OCI-LY1 (cell line): ENCODE measurements around the gene AGFG1.

ENCODE experiments used
- H2AFZ ChIP-seq: fragments of 200-600 bp; sonication (generic), shearing (Covaris generic); 2 replicates; pipeline ENCODE4 v1.6.0; 2014; ENCODE audit warnings: antibody characterized with exemption, mild to moderate bottlenecking, low read length
- H3F3A ChIP-seq: fragments of 200-600 bp; sonication (generic), shearing (Covaris generic); 2 replicates; pipeline ENCODE4 v1.6.0; 2014; ENCODE audit warnings: mild to moderate bottlenecking, antibody characterized with exemption, low read length, moderate library complexity; ENCODE audit not compliant: insufficient read depth
- H3K27ac ChIP-seq: fragments of 200-600 bp; sonication (generic); 2 replicates; pipeline ENCODE4 v1.5.1; 2014; ENCODE audit warnings: low read length, mixed run types, mild to moderate bottlenecking, low read depth; ENCODE audit not compliant: poor library complexity, severe bottlenecking
- H3K27me3 ChIP-seq: fragments of 200-600 bp; sonication (generic); 2 replicates; pipeline ENCODE4 v1.6.0; 2014; ENCODE audit warnings: antibody characterized with exemption, mild to moderate bottlenecking, low read length, moderate library complexity; ENCODE audit not compliant: insufficient read depth
- H3K36me3 ChIP-seq: fragments of 200-600 bp; sonication (generic); 2 replicates; pipeline ENCODE4 v1.6.1; 2014; ENCODE audit warnings: mild to moderate bottlenecking, antibody characterized with exemption, low read length, moderate library complexity, mixed read lengths; ENCODE audit not compliant: insufficient read depth
- H3K4me1 ChIP-seq: fragments of 200-600 bp; sonication (generic); 2 replicates; pipeline ENCODE4 v1.5.1; 2014; ENCODE audit warnings: mild to moderate bottlenecking, low read length, moderate library complexity; ENCODE audit not compliant: insufficient read depth, severe bottlenecking
- H3K4me2 ChIP-seq: fragments of 200-600 bp; sonication (generic), shearing (Covaris generic); 2 replicates; pipeline ENCODE4 v1.6.1; 2014; ENCODE audit warnings: low read length
- H3K4me3 ChIP-seq: fragments of 200-600 bp; sonication (generic); 2 replicates; pipeline ENCODE4 v1.5.1; 2014; ENCODE audit warnings: low read length, low read depth, mild to moderate bottlenecking, mixed read lengths; ENCODE audit not compliant: poor library complexity, severe bottlenecking
- H3K79me2 ChIP-seq: fragments of 200-600 bp; shearing (Covaris generic); 2 replicates; pipeline ENCODE4 v1.6.1; 2016; ENCODE audit warnings: mixed run types, low read length, mixed read lengths; ENCODE audit not compliant: insufficient read depth
- H3K9ac ChIP-seq: fragments of 200-600 bp; sonication (generic), shearing (Covaris generic); 2 replicates; pipeline ENCODE4 v1.6.1; 2014; ENCODE audit warnings: mild to moderate bottlenecking, low read length, mixed read lengths
- H3K9me2 ChIP-seq: fragments of 200-600 bp; sonication (generic), shearing (Covaris generic); 2 replicates; pipeline ENCODE4 v1.6.1; 2014; ENCODE audit warnings: low read depth, mild to moderate bottlenecking, low read length, mixed read lengths
- H3K9me3 ChIP-seq: fragments of 200-600 bp; shearing (Covaris generic); 2 replicates; pipeline ENCODE4 v1.6.1; 2014; ENCODE audit warnings: low read length, mixed read lengths
- H4K20me1 ChIP-seq: fragments of 200-600 bp; sonication (generic), shearing (Covaris generic); 2 replicates; pipeline ENCODE4 v1.6.0; 2016; ENCODE audit warnings: mild to moderate bottlenecking, low read length; ENCODE audit not compliant: insufficient read depth
- CTCF ChIP-seq: fragments of 200-600 bp; sonication (generic), shearing (Covaris generic); IDR thresholded peaks from 2 replicates; pipeline ENCODE4 v1.5.1; 2017; ENCODE audit warnings: mild to moderate bottlenecking, antibody characterized with exemption, low read length, moderate library complexity, mixed read lengths
- EZH2 ChIP-seq: fragments of 200-600 bp; sonication (generic), shearing (Covaris generic); IDR thresholded peaks from 2 replicates; pipeline ENCODE4 v1.8.0; 2017; ENCODE audit warnings: borderline replicate concordance, mixed run types, mild to moderate bottlenecking, antibody characterized with exemption, low read length, moderate library complexity, mixed read lengths

AGFG1 gene

GRCh38 chr2:227488045-227488444, 16.1 kb downstream of the AGFG1 start:
- Histone ChIP-seq H3K4me3 (no peak overlapping the region), H2AFZ (no peak overlapping the region), H3K9me2 (no peaks in the 10 kb centered on the region), H3K9ac (no peak overlapping the region), H4K20me1 (no peaks in the 10 kb centered on the region), H3K27ac (no peak overlapping the region), H3K36me3 (no peaks in the 10 kb centered on the region), H3K9me3 (peaks cover 7% of the 10 kb centered on the region), H3F3A (no peaks in the 10 kb centered on the region), H3K79me2 (peaks cover 48% of the 10 kb centered on the region), H3K4me2 (no peak overlapping the region), H3K4me1 (peaks cover 16% of the 10 kb centered on the region), H3K27me3 (no peaks in the 10 kb centered on the region)
- no peak for TF ChIP-seq EZH2

DNA sequence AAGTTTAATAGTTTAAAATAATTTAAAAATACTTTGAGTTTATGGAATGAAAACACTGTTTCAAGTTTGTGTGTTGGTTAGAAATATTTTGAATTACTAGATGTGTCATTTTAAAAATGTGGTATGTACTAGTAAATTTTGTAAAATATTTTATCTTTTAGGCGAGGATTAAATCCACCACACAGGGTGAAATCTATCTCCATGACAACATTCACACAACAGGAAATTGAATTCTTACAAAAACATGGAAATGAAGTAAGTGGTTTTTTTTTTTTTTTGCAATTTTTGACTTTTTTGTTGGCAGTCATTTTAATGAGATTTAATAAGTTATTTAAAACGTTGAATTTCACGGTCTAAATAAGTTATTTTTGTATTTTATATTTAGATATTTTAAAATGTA, 19.4 kb downstream of the AGFG1 start:
- no peak overlapping the region for H3K9ac ChIP-seq
- H3K9me3 ChIP-seq, result no peaks in the 10 kb centered on the region
- TF ChIP-seq EZH2 (no peak), CTCF (no peak)
- H3F3A ChIP-seq, result no peaks in the 10 kb centered on the region
- H3K36me3 ChIP-seq, result 0 out of 2 replicates have a peak, but pooled peaks cover 3% of the 10 kb centered on the region
- no peaks in the 10 kb centered on the region for H3K9me2 ChIP-seq
- peaks cover 17% of the 10 kb centered on the region for H3K79me2 ChIP-seq
- no peak overlapping the region for H3K4me3 ChIP-seq
- no peaks in the 10 kb centered on the region for H3K27me3 ChIP-seq
- H2AFZ ChIP-seq, result no peak overlapping the region
- no peak overlapping the region for H3K4me2 ChIP-seq
- H3K4me1 ChIP-seq, result peaks cover 11% of the 10 kb centered on the region
- H4K20me1 ChIP-seq, result no peaks in the 10 kb centered on the region
- H3K27ac ChIP-seq, result no peak overlapping the region

DNA sequence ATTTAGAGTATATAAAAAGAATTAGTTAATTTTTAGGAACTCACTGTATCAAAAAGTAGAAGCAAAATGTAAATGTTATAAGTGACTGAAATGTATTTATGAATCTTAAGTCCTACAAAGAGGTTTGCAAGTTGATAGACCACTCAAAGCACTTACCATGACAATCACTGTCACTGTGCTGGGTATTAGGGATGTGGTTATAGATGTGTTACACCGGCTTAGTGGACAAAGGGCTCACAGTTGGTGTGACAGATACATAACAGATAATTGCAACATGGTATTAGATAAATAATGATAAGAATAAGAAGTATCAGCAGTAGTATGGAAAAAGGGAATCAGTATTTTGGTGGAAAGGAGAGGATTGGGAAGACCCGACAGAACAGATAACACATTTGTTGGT, 21.6 kb downstream of the AGFG1 start:
- peaks cover 10% of the 10 kb centered on the region; the same call in 1 of the 2 replicates for H3K79me2 ChIP-seq
- H3K9ac ChIP-seq, result no peak overlapping the region
- H3K4me1 ChIP-seq, result peaks cover 16% of the 10 kb centered on the region
- H3K36me3 ChIP-seq, result 0 out of 2 replicates have a peak, but pooled peaks cover 3% of the 10 kb centered on the region
- H3K27me3 ChIP-seq, result no peaks in the 10 kb centered on the region
- no peak overlapping the region for H3K27ac ChIP-seq
- no peak overlapping the region for H2AFZ ChIP-seq
- no peaks in the 10 kb centered on the region for H3K9me3 ChIP-seq
- no peak overlapping the region for H3K4me3 ChIP-seq
- no peaks in the 10 kb centered on the region for H4K20me1 ChIP-seq
- no peaks in the 10 kb centered on the region for H3F3A ChIP-seq
- H3K9me2 ChIP-seq, result no peaks in the 10 kb centered on the region
- TF ChIP-seq EZH2 (no peak), CTCF (no peak)
- no peak overlapping the region for H3K4me2 ChIP-seq

DNA sequence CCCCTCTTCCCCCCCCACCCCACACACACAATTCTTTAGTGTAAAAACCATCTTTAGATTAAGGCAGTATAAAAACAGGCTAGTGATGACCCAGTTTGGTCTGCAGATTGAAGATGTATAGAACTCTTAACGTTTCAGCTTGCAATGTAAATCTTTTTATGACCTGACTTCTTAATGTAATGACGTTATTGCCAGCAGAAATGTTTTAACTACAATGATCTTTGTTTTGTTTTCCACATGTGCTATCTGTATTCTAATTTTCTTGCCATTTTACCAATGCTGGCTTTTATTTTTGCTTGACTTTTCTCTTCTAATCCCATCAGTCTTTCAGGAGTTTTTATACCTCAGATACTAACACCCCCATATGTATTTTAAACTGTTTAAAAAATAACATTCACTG, 25.2 kb downstream of the AGFG1 start:
- H3K4me2 ChIP-seq, result no peak overlapping the region
- H3K9ac ChIP-seq, result no peak overlapping the region
- H3K79me2 ChIP-seq, result 0 out of 2 replicates have a peak, but pooled peaks cover 6% of the 10 kb centered on the region
- no peaks in the 10 kb centered on the region for H4K20me1 ChIP-seq
- H3K9me2 ChIP-seq, result no peaks in the 10 kb centered on the region
- no peak overlapping the region for H3K4me3 ChIP-seq
- no peak overlapping the region for H3K27ac ChIP-seq
- H3K4me1 ChIP-seq, result peaks cover 9% of the 10 kb centered on the region
- H3K36me3 ChIP-seq, result 0 out of 2 replicates have a peak, but pooled peaks cover 3% of the 10 kb centered on the region
- H2AFZ ChIP-seq, result no peak overlapping the region
- no peaks in the 10 kb centered on the region for H3K27me3 ChIP-seq
- TF ChIP-seq CTCF (no peak), EZH2 (no peak)
- no peaks in the 10 kb centered on the region for H3F3A ChIP-seq
- H3K9me3 ChIP-seq, result no peaks in the 10 kb centered on the region
